GM12878 (cell line): ENCODE data around the gene MPRIP. TPM values are rescaled to one million over a fixed set of nuclear protein-coding genes. Genes with fewer than 3 reads are reported as not detected.

Experiments
- ATAC-seq: fragments of 200-7000 bp; cut with Tn5 transposase; 3 replicates; pipeline ENCODE4 v1.9.1; 2020; ENCODE audit warnings: mild to moderate bottlenecking, moderate library complexity
- BruUV-seq: library from RNA; stranded (reverse); fragments of 400-500 nt; replicated peaks from 2 replicates; lab custom pipeline; 2021; lab: Mats Ljungman, UMichigan
- CTCF ChIA-PET: fragments of 300-600 bp; sonication (Branson Sonifier 250); formaldehyde crosslinking; extraction: SDS; loops from one replicate; lab custom pipeline; 2021; ENCODE audit warnings: inconsistent platforms; lab: Yijun Ruan, JAX
- POLR2A ChIA-PET: fragments of 350-600 bp; formaldehyde crosslinking; extraction: SDS; loops from one replicate; lab custom pipeline; 2021; ENCODE audit warnings: inconsistent platforms; lab: Charles Lee
- RAD21 ChIA-PET: fragments of 300-600 bp; sonication (Branson Sonifier 250); formaldehyde crosslinking; loops from one replicate; lab custom pipeline; 2023; ENCODE audit warnings: antibody characterized with exemption; ENCODE audit not compliant: unreplicated experiment; lab: Charles Lee
- SMC1A ChIA-PET: fragments of 300-600 bp; sonication (Branson Sonifier 250); formaldehyde crosslinking; loops from one replicate; lab custom pipeline; 2023; ENCODE audit not compliant: unreplicated experiment, uncharacterized antibody; lab: Charles Lee
- DNase-seq: peaks from one replicate; pipeline ENCODE4 v3.0.0-alpha.2; 2011; ENCODE audit warnings: low read depth, low spot score
- FAIRE-seq: peaks from 3 replicates; lab custom pipeline; 2011; peaks lifted over from hg19 to GRCh38; lab: Jason Lieb, UNC
- H2AFZ ChIP-seq: 2 replicates; pipeline ENCODE4 v1.6.0; 2011; ENCODE audit warnings: low read depth, low read length, control low read depth; ENCODE audit not compliant: control insufficient read depth
- H3K27ac ChIP-seq: 2 replicates; pipeline ENCODE4 v1.5.1; 2011; ENCODE audit warnings: control low read depth; ENCODE audit not compliant: control insufficient read depth, insufficient read depth
- H3K27me3 ChIP-seq, 2 experiments: replicated peaks in 1 of 2; 2 replicates each; pipeline versions ENCODE4 v1.6.0 to v1.6.1; 2011; ENCODE audit warnings: low read length in 1 of 2; ENCODE audit not compliant: control insufficient read depth in 2 of 2, insufficient read depth in 2 of 2
- H3K36me3 ChIP-seq, 2 experiments: 2 replicates each; pipeline ENCODE4 v1.5.1; 2011; ENCODE audit warnings: low read length in 1 of 2; ENCODE audit not compliant: control insufficient read depth in 2 of 2, insufficient read depth in 2 of 2
- H3K4me1 ChIP-seq: 2 replicates; pipeline ENCODE4 v1.6.1; 2011; ENCODE audit warnings: mild to moderate bottlenecking, low read length, moderate library complexity, mixed read lengths; ENCODE audit not compliant: control insufficient read depth, insufficient read depth
- H3K4me2 ChIP-seq: 2 replicates; pipeline ENCODE4 v1.6.0; 2011; ENCODE audit warnings: control low read depth; ENCODE audit not compliant: control insufficient read depth, insufficient read depth
- H3K4me3 ChIP-seq: fragments of 200-600 bp; sonication (generic); 2 replicates; pipeline ENCODE4 v1.5.1; 2016
- H3K79me2 ChIP-seq: 2 replicates; pipeline ENCODE4 v1.6.0; 2011; ENCODE audit warnings: low read length; ENCODE audit not compliant: control insufficient read depth, insufficient read depth
- H3K9ac ChIP-seq: 2 replicates; pipeline ENCODE4 v1.8.0; 2011; ENCODE audit warnings: low read length, control low read depth, mixed read lengths; ENCODE audit not compliant: control insufficient read depth, insufficient read depth
- H3K9me3 ChIP-seq: replicated peaks from 3 replicates; pipeline ENCODE4 v1.5.1; 2011; ENCODE audit warnings: mild to moderate bottlenecking, low read length; ENCODE audit not compliant: control insufficient read depth, insufficient read depth
- H4K20me1 ChIP-seq: 2 replicates; pipeline ENCODE4 v1.6.0; 2011; ENCODE audit not compliant: control insufficient read depth, insufficient read depth
- ASH2L ChIP-seq: fragments of 300-600, 200-600 bp; sonication (generic); IDR thresholded peaks from 2 replicates; pipeline ENCODE4 v1.6.1; 2017; ENCODE audit warnings: low read depth, mild to moderate bottlenecking, borderline replicate concordance
- CBX5 ChIP-seq: sonication (generic); IDR thresholded peaks from 2 replicates; pipeline ENCODE4 v1.6.1; 2016; ENCODE audit warnings: low read depth, moderate library complexity, mild to moderate bottlenecking, inconsistent platforms
- CHD4 ChIP-seq: fragments of 200-600 bp; sonication (generic); IDR thresholded peaks from 2 replicates; pipeline ENCODE4 v1.6.1; 2016; ENCODE audit warnings: mild to moderate bottlenecking
- CUX1 ChIP-seq: IDR thresholded peaks from 2 replicates; pipeline ENCODE4 v1.6.1; 2012; ENCODE audit warnings: improper control_type of control experiment, low read depth, low read length; ENCODE audit not compliant: insufficient replicate concordance
- EED ChIP-seq: sonication (generic); IDR thresholded peaks from 2 replicates; pipeline ENCODE4 v1.6.1; 2016; ENCODE audit warnings: antibody characterized with exemption, low read depth
- HDAC6 ChIP-seq: fragments of 200-600 bp; sonication (generic); IDR thresholded peaks from one replicate; pipeline ENCODE4 v1.8.0; 2017; ENCODE audit warnings: antibody characterized with exemption; ENCODE audit not compliant: unreplicated experiment
- HSF1 ChIP-seq: fragments of 150-350 bp; IDR thresholded peaks from 2 replicates; pipeline ENCODE4 v1.6.1; 2014; ENCODE audit warnings: mild to moderate bottlenecking, low read depth, low read length
- IKZF2 ChIP-seq, 2 experiments: fragments of 450-650 bp; IDR thresholded peaks; 2 replicates each; pipeline ENCODE4 v1.6.1; 2017; ENCODE audit warnings: mild to moderate bottlenecking in 2 of 2, moderate library complexity in 2 of 2
- NRF1 ChIP-seq: conservative IDR thresholded peaks from 2 replicates; pipeline ENCODE4 v1.6.1; 2011; ENCODE audit warnings: mild to moderate bottlenecking, low read depth, low read length, improper control_type of control experiment
- SP1 ChIP-seq: IDR thresholded peaks from one replicate; pipeline ENCODE4 v1.6.1; 2011; ENCODE audit warnings: low read depth, low read length
- SPI1 ChIP-seq: IDR thresholded peaks from 2 replicates; pipeline ENCODE4 v1.6.1; 2011; ENCODE audit warnings: low read depth, mild to moderate bottlenecking, low read length, moderate library complexity, borderline replicate concordance; ENCODE audit not compliant: insufficient read depth
- SUZ12 ChIP-seq: fragments of 200-600 bp; sonication (generic); IDR thresholded peaks from one replicate; pipeline ENCODE4 v1.6.1; 2018; ENCODE audit warnings: antibody characterized with exemption, mild to moderate bottlenecking; ENCODE audit not compliant: unreplicated experiment
- TBL1XR1 ChIP-seq: IDR thresholded peaks from 2 replicates; pipeline ENCODE4 v1.6.1; 2012; ENCODE audit warnings: low read depth, low read length, improper control_type of control experiment
- TCF7 ChIP-seq: IDR thresholded peaks from 2 replicates; pipeline ENCODE4 v1.6.1; 2014; ENCODE audit warnings: antibody characterized with exemption, borderline replicate concordance
- ZBTB11 ChIP-seq: fragments of 450-650 bp; formaldehyde crosslinking; IDR thresholded peaks from 2 replicates; pipeline ENCODE4 v1.5.0; 2022; ENCODE audit warnings: mild to moderate bottlenecking, missing genetic modification characterization
- WGBS: methylation state at CpG from one replicate; pipeline ENCODE4 v1.1.6; 2016; ENCODE audit warnings: low lambda C conversion rate; ENCODE audit not compliant: insufficient replicate concordance, insufficient coverage; ENCODE audit errors: missing lambda C conversion rate; 5-methylcytosine and 5-hydroxymethylcytosine counted together
- in situ Hi-C: fragments of 300-500 bp; cut with MboI; formaldehyde crosslinking; loops from 9 replicates; pipeline ENCODE4 v1.14.3; 2018; ENCODE audit warnings: mixed read lengths
- intact Hi-C: fragments of 100-400 bp; cut with micrococcal nuclease; formaldehyde crosslinking; loops from one replicate; pipeline ENCODE4 v1.14.2; 2022; ENCODE audit not compliant: unreplicated experiment
- polyA plus RNA-seq, 11 experiments: library from polyadenylated mRNA; depleted of rRNA in 4 of 11; unstranded in 6 of 11; stranded (reverse) in 5 of 11; fragments of >200 nt; fragmentation: Nextera tagmentation in 4 of 11; fragmentation: Illumina TruSeq in 1 of 11; extraction: Ambion mirVana in 4 of 11; extraction: Trizol in 1 of 11; gene quantifications; 1 replicate in 1 of 11; 2 replicates in 10 of 11; pipeline versions ENCODE4 v1.2.1 to v1.2.3, GENCODE V29; 2011 to 2016; ENCODE audit warnings: inconsistent platforms in 2 of 11, missing spikeins in 2 of 11, low read depth in 1 of 11
- total RNA-seq, 4 experiments: library from RNA; depleted of rRNA in 3 of 4; stranded (reverse); fragments of >200 nt in 3 of 4; fragmentation: Illumina TruSeq in 1 of 4; extraction: Trizol in 1 of 4; gene quantifications; 2 replicates each; pipeline versions ENCODE4 v1.2.1 to v1.2.3, GENCODE V29; 2013 to 2021

MPRIP gene
- total and polyA plus RNA-seq, 10 of the 15 experiments (the other 5 are each of a cell fraction or from before 2014, with no cell fraction given), result 16.5 to 168 (median 71.7) TPM

GRCh38 chr17:17154981-17155380 lies 112.7 kb downstream of the MPRIP start:
- over 99% methylated on average over 8 of the region's 8 CpGs for WGBS
- POLR2A ChIA-PET, result no interaction called here
- no peak overlapping the region for H3K4me3 ChIP-seq
- RAD21 ChIA-PET, result no interaction called here
- CTCF ChIA-PET, result no interaction called here
- no peaks in the 10 kb centered on the region for H3K79me2 ChIP-seq
- FAIRE-seq, result no peak
- SMC1A ChIA-PET, result interaction anchor here (1.0 kb wide), 1 partner anchor 39 kb away, joined by 3 read pairs; no protein-coding TSS in a partner anchor
- H3K27ac ChIP-seq, result no peak overlapping the region
- H3K27me3 ChIP-seq, result no peaks in the 10 kb centered on the region
- DNase-seq, result no peak
- peaks cover 19 to 29% of the 10 kb centered on the region in 2 experiments for H3K36me3 ChIP-seq
- no TSS peak for BruUV-seq
- peaks cover 9% of the 10 kb centered on the region for H3K4me1 ChIP-seq
- no peak for ATAC-seq
- intact Hi-C loops (no loop called here), in situ Hi-C loops (no loop called here)
- no peaks in the 10 kb centered on the region for H4K20me1 ChIP-seq
- no peak overlapping the region for H3K9ac ChIP-seq
- H3K4me2 ChIP-seq, result no peak overlapping the region
- H2AFZ ChIP-seq, result no peak overlapping the region
- no peaks in the 10 kb centered on the region; the same call in 2 of the 3 replicates for H3K9me3 ChIP-seq
- no peak for TF ChIP-seq ASH2L
- no peak for TF ChIP-seq HDAC6
- TF ChIP-seq CHD4, result no peak
- no peak for TF ChIP-seq IKZF2 (IDR thresholded peaks at IDR 0.05)
- TF ChIP-seq NRF1, result no peak
- no peak for TF ChIP-seq SUZ12
- no peak for TF ChIP-seq TCF7
- no peak for TF ChIP-seq SPI1
- no peak for TF ChIP-seq CUX1
- no peak for TF ChIP-seq HSF1
- no peak for TF ChIP-seq EED
- no peak for TF ChIP-seq CBX5
- no peak for TF ChIP-seq SP1
- no peak for TF ChIP-seq ZBTB11 (CRISPR knock-in tag)
- no peak for TF ChIP-seq TBL1XR1
